Measurements from ENCODE around the gene TAF1.
"Not testable (repeated sequence)": the region's sequence is repeated elsewhere in the genome, so short reads cannot be mapped to it uniquely, and the experiment has no call there.

The TAF1 gene, protein sequence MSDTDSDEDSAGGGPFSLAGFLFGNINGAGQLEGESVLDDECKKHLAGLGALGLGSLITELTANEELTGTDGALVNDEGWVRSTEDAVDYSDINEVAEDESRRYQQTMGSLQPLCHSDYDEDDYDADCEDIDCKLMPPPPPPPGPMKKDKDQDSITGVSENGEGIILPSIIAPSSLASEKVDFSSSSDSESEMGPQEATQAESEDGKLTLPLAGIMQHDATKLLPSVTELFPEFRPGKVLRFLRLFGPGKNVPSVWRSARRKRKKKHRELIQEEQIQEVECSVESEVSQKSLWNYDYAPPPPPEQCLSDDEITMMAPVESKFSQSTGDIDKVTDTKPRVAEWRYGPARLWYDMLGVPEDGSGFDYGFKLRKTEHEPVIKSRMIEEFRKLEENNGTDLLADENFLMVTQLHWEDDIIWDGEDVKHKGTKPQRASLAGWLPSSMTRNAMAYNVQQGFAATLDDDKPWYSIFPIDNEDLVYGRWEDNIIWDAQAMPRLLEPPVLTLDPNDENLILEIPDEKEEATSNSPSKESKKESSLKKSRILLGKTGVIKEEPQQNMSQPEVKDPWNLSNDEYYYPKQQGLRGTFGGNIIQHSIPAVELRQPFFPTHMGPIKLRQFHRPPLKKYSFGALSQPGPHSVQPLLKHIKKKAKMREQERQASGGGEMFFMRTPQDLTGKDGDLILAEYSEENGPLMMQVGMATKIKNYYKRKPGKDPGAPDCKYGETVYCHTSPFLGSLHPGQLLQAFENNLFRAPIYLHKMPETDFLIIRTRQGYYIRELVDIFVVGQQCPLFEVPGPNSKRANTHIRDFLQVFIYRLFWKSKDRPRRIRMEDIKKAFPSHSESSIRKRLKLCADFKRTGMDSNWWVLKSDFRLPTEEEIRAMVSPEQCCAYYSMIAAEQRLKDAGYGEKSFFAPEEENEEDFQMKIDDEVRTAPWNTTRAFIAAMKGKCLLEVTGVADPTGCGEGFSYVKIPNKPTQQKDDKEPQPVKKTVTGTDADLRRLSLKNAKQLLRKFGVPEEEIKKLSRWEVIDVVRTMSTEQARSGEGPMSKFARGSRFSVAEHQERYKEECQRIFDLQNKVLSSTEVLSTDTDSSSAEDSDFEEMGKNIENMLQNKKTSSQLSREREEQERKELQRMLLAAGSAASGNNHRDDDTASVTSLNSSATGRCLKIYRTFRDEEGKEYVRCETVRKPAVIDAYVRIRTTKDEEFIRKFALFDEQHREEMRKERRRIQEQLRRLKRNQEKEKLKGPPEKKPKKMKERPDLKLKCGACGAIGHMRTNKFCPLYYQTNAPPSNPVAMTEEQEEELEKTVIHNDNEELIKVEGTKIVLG (N-terminal part only)

DNA sequence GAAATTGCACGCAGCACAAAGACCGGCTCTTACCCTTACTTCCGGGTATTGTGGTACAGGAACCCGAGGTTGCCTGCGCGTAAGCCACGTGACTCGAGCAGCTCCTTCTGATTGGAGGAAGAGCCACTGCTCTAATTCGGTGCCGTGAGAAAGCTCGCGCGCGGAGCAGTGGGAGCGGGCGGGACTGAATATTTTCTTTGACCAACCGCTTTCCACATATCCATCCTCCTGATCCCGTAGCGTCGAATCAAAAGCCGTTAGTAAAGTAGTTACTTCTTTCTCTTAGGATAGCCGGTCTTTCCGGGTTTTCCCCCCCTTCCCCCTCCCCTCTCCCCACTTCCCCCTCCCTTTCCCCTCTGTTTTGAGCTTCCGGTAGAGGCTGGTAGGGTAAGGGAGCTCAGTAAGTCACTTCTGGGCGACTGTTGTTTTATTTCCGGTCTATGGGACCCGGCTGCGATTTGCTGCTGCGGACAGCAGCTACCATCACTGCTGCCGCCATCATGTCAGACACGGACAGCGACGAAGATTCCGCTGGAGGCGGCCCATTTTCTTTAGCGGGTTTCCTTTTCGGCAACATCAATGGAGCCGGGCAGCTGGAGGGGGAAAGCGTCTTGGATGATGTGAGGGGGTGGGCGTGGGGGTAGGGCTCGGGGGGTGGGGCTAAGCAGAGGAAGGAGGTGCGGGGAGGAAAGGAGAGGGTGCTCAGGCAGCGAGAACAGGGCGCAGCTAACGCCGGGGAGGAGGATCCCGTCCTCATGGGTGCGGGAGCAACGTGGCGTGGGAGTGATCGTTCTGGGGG lies at the start of gene TAF1:
Gene TAF1 (plus strand): TSS at position 483 of the 799 bp plus-strand sequence. CDS start 18 bp downstream, at position 501.
- in situ Hi-C loops (cut with MboI; ENCODE audit: low sequenced_read_pairs): no loop called here

DNA sequence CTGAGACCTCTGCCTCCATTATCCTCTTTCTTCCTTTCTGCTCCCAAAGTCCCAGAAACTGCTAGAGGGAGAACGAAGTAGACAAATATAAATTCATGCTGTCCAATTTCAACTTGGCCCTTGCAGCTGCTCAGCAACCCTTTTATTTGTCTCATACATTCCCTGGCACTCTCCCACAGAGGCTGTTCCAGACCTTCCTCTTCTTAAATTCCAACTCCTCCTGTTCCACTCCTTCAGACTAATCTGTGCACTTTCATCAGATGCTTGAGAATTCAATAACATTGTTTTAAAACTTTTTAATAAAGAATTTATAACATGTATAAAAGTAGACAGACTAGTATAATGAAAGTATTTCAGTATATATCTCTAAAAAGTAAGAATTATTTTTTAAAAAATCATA lies 49.2 kb upstream of the TAF1 start:
- in situ Hi-C loops (cut with MboI; ENCODE audit: low sequenced_read_pairs): not testable (repeated sequence)

DNA sequence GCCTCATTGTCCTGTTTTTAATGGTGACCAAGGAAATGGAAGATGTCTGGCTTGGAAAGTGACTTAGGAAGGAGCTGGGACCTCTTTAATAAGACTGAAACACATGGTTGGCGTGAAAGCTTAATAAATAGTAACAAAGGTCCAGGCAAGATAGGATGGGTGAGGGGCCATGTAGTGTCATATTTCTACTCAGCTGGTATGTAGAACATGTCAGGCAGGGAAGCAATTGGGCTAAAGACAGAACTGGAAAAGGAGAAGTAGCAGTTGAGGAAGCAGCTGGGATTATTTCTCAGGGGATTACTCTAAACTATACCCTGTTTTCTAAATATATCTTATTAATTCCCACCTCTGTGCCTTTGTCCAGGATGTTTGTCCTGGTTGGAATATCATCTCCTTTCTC lies 46.0 kb upstream of the TAF1 start:
- in situ Hi-C loops (cut with MboI; ENCODE audit: low sequenced_read_pairs): no loop called here

DNA sequence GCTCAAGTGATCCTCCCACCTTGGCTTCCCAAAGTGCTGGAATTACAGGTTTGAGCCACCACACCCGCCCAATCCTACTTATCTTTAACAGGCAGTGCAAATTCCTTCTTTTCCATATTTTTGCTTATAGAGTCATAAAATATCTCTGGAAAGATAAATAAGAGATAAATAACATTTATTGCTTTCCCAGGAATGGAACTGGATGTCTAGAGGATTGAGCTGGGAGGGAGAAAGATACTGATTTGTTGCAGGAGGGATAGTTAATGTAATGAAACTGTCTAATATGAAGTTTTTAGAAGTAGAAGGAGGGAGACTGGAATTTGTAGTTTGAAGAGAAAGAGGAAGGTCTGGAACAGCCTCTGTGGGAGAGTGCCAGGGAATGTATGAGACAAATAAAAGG lies 44.4 kb upstream of the TAF1 start:
- in situ Hi-C loops (cut with MboI; ENCODE audit: low sequenced_read_pairs): no loop called here

DNA sequence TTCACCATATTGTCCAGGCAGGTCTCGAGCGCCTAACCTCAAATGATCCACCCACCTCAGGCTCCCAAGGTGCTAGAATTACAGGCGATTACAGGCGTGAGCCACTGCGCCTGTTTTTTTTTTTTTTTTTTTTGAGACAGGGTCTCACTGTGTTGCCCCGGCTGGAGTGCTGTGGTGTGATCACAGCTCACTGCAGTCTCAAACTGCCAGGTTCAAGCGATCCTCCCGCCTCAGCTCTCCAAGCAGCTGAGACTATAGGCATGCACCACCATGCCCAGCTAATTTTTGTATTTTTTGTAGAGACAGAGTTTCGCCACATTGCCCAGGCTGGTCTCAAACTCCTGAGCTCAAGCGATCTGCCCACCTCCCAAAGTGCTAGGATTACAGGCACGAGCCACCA lies 41.7 kb upstream of the TAF1 start:
- in situ Hi-C loops (cut with MboI; ENCODE audit: low sequenced_read_pairs): not testable (repeated sequence)

DNA sequence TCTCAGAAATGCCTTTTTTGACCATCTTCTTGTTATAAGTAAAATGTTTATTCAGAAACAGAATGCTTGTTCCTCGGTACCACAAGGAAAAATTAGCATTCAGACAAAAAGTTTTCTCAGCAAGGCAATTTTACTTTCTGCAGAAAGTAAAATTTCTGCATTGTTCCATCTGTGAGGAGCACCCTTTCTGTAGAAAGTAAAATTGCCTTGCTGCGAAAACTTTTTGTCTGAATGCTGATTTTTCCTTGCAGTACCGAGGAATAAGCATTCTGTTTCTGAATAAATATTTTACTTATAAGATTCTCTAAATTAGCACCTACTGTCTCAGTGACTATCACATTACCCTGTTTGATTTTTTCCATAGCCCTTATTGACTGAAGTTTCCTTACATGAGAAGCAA lies 39.8 kb upstream of the TAF1 start:
- in situ Hi-C loops (cut with MboI; ENCODE audit: low sequenced_read_pairs): no loop called here

DNA sequence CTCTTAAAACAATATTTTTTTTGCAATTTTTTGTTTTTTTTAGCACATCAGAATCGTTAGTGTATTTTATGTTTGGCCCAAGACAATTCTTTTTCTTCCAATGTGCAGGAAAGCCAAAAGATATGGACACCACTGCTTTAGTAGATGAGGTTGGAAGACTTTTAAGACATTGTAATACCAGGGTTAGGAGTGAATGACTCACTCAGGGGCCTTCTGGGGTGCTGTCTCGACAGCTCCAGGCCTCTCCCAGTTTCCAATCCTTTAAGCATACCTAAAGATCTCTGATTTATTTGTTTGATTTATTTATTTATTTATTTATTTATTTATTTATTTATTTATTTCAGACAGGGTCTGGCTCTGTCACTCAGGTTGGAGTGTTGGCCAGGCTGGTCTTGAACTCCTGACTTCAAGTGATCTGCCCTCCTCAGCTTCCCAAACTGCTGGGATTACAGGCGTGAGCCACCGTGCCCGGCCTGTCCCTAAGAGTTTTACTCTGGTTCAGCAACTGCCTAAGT lies 16.9 kb upstream of the TAF1 start:
- in situ Hi-C loops (cut with MboI; ENCODE audit: low sequenced_read_pairs): not testable (repeated sequence)

DNA sequence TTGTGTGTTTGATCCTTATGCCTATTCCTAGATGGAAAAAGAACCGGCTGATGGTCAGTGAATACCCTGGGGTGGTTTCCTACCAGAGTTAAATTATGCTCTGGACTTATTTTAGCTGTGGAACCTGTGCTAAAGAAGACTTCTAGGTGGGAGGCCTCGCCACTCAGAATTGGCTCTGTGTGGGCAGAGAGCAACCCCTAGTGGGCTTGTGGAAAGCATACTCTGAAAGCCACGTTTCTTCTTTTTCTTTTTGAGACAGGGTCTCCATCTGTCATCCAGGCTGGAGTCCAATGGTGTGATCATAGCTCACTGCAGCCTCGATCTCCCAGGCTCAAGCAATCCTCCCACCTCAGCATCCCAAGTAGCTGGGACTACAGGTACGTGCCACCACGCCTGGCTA lies 16.3 kb upstream of the TAF1 start:
- in situ Hi-C loops (cut with MboI; ENCODE audit: low sequenced_read_pairs): not testable (repeated sequence)

DNA sequence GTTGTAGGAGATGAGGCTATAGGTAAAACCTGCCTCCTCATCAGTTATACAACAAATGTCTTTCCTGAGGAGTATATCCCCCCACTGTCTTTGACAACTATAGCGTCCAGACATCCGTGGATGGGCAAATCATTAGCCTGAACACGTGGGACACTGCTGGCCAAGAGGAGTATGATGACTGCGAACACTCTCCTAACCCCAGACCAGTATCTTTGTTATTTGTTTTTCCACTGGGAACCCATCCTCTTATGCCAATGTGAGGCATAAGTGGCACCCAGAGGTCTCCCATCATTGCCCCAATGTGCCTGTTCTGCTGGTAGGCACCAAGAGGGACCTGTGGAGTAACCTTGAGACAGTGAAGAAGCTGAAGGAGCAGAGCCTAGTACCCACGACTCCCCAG lies 13.7 kb upstream of the TAF1 start:
- in situ Hi-C loops (cut with MboI; ENCODE audit: low sequenced_read_pairs): not testable (repeated sequence)

DNA sequence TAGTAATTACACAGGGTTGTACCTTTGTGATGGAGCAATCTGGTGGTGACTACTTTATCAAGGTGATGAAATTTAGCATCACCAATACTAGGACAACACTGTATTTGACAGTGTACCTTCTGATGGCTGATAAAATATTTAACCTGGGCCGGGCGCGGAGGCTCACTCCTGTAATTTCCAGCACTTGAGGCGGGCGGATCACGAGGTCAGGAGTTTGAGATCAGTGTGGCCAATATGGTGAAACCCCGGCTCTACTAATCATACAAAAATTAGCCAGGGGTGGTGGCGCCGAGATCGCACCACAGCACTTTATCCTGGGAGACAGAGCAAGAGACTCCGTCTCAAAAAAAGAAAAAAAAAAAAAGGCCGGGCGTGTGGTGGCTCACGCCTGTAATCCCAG lies 1.9 kb upstream of the TAF1 start:
- in situ Hi-C loops (cut with MboI; ENCODE audit: low sequenced_read_pairs): no loop called here

DNA sequence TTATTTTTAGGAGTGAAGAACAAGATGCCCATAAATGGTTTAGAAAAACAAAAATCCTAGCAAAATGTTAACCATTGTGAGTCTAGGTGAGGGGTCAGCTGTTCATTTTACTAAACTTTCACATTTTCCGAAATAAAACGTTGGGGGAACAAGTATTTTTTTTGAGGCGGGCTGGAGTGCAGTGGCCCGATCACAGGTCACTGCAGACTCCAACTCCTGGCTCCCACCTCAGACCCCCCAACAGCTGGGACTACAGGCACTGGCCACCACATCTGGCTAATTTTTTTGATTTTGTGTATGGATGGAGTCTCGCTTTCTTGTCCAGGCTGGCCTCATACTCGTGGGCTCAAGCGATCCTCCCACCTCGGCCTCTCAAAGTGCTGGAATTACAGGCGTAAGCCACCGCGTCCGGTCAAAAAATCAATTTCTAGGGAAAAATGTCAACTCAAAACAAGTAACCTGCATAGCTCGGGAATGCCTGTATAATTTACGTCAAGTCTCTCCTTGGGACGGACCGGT lies 742 bp upstream of the TAF1 start:
- in situ Hi-C loops (cut with MboI; ENCODE audit: low sequenced_read_pairs): no loop called here

DNA sequence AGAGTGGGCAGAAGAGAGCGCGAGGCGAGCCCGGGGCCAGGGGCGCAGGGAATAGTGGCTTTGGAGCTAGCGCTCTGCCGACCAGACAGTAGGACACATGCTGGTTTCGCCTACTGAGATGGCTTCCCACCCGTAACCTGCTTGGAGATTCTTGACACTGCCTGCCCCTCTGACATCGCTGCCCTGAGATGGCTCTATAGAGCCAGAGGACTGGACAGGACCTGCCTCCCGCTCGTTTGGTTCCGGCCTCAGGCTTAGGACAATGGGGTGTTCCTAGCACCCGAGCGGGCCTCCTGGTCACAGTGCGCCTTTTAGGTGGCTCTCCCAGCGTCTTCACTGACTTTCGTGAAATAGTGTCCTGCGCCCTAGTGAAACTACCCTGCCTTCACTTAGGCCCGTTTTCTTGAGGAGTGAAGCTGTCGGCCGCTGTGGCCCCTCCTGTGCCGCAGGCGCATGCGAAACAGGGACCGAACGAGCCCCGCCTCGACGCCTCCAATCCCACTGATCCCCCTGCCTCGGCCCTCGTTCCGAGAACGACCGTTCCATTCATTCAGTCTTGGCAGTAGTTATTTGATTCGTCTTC lies 608 bp downstream of the TAF1 start:
- in situ Hi-C loops (cut with MboI; ENCODE audit: low sequenced_read_pairs): no loop called here

DNA sequence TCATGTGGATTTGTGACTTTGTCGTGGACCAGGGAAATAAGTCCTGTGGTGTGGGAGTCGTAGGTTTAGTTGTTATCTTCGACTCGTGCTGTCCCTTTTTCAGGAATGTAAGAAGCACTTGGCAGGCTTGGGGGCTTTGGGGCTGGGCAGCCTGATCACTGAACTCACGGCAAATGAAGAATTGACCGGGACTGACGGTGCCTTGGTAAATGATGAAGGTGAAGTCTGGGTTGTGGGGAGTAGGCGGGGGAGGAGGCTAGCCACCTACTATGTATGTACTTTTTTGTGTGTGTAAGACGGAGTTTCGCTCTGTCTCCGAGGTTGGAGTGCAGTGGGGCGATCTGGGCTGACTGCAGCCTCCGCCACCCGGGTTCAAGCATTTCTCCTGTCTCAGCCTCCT lies 1.2 kb downstream of the TAF1 start:
- in situ Hi-C loops (cut with MboI; ENCODE audit: low sequenced_read_pairs): no loop called here

DNA sequence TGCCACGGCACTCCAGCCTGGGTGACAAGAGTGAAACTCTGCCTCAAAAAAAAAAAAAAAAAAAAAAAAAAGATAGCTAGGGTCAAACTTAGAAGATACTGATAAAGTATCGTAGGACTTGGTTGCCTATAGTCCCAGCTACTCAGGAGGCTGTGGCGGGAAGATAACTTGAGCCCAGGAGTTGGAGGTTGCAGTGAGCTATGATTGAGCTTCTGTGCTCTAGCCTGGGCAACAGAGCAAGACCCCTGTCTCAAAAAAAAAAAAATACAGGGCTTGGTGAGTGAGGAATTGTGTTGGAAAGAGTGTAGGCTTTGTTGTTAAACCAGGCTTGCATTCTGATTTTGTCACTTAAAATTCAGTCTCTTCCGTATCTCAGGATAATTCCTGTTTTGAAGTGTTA lies 6.2 kb downstream of the TAF1 start:
- in situ Hi-C loops (cut with MboI; ENCODE audit: low sequenced_read_pairs): no loop called here

DNA sequence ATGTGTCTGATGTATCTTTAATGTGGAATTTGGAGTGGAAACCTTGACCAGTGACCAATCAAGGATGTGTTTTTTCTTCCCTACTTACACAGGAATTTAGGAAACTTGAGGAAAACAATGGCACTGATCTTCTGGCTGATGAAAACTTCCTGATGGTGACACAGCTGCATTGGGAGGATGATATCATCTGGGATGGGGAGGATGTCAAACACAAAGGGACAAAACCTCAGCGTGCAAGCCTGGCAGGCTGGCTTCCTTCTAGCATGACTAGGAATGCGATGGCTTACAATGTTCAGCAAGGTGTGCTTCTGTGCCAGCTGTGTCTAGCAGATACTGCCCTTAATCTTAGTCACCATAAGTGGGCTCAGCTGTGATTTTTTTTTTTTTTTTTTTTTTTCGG lies 12.6 kb downstream of the TAF1 start:
- in situ Hi-C loops (cut with MboI; ENCODE audit: low sequenced_read_pairs): no loop called here

DNA sequence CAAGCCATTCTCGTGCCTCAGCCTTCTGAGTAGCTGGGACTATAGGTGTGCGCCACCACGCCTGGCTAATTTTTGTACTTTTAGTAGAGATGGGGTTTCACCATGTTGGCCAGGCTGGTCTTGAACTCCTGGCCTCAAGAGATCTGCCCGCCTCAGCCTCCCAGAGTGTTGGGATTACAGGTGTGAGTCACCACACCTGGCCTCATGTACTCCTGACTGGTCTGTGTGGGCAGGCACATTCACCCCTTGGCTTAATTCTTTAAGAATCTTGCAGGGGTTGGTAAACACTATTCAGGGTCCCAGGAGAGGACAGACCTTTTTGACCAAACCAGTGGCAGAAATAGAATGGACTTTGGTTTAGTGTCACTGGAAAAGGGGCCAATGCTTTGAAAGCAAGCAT lies 25.6 kb downstream of the TAF1 start:
- in situ Hi-C loops (cut with MboI; ENCODE audit: low sequenced_read_pairs): loop anchor here (10.0 kb wide), 1 partner anchor 173 kb away; no protein-coding TSS in a partner anchor

DNA sequence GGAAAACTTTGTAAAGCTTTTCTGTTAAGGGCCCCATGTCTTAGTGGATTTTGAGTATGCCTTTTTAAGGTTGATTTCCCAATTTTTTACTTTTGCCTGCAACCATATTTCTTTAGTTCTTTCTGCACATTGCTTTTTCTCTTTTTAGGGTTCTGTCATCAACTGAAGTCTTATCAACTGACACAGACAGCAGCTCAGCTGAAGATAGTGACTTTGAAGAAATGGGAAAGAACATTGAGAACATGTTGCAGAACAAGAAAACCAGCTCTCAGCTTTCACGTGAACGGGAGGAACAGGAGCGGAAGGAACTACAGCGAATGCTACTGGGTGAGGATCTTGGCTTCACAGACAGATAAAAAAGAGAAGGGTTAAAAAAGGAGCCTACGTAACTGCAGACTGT lies 27.8 kb downstream of the TAF1 start:
- in situ Hi-C loops (cut with MboI; ENCODE audit: low sequenced_read_pairs): loop anchor here (10.0 kb wide), 1 partner anchor 171 kb away; no protein-coding TSS in a partner anchor

DNA sequence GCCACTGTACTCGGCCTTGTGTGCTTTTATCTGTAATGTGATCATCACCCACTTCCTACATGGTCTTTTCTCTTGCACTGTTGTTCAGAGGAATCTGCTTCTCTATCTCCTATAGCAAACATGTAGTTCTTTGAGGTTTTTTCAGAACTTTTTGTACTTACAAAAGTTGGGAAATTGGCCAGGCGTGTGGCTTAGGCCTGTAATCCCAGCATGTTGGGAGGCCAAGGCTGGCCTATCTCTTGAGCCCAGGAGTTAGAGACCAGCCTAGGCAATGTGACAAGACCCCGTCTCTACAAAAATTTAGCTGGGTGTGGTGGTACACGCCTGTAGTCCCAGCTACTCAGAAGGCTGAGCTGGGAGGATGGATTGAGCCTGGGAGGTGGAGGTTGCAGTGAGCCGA lies 30.4 kb downstream of the TAF1 start:
- in situ Hi-C loops (cut with MboI; ENCODE audit: low sequenced_read_pairs): loop anchor here (10.0 kb wide), 1 partner anchor 168 kb away; no protein-coding TSS in a partner anchor

DNA sequence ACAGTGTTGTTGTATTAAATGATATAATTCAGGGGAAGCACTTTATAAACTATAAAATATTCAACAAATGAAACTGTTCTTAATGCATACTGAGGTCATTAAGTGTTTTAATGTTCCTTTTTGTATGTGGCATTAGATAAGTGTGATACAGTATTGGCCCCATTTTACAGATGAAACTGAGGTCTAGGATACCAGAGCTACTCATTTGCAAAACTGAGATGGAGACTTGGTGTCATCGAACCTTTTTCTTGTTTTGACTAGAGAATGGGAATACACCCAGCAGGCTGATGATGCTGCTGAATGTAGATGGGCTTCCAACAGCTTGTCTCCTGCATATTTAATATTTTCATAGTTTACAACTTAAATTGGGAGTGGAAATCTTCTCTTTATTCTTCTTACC lies 34.6 kb downstream of the TAF1 start:
- in situ Hi-C loops (cut with MboI; ENCODE audit: low sequenced_read_pairs): no loop called here
